ENCODE data around the gene TJP3. TPM values are rescaled to one million over a fixed set of nuclear protein-coding genes. Genes with fewer than 3 reads are reported as not detected.
A peak's percentile ranks its signal among the peaks of the same experiment; 100 is the strongest.

TJP3 gene
- total RNA-seq, 2 donors from 2014 or later: 1.1 TPM; not detected in 1

- Histone ChIP-seq H3K27me3 (no peaks in the 10 kb centered on the region), H3K27ac (peak overlapping the region; percentile 32 to 79), H3K9me3 (peaks cover 0 to 6% of the 10 kb centered on the region in 2 donors), H3K36me3 (peaks cover 12% of the 10 kb centered on the region), H3K4me3 (no peak overlapping the region), H3K4me1 (peaks cover 0 to 32% of the 10 kb centered on the region in 2 donors)
- TF ChIP-seq CTCF (IDR thresholded peaks at IDR 0.05): no peak
- DNase-seq (ENCODE audit: low spot score): no peak
These were observed 24.7 kb upstream of the TJP3 start for GRCh38 chr19:3683405-3684053.

GRCh38 chr19:3684054-3684816, 23.9 kb upstream of the TJP3 start:
- TF ChIP-seq CTCF (IDR thresholded peaks at IDR 0.05): no peak
- Histone ChIP-seq H3K9me3 (peaks cover 0 to 6% of the 10 kb centered on the region in 2 donors), H3K4me1 (peaks cover 0 to 34% of the 10 kb centered on the region in 2 donors), H3K36me3 (peaks cover 12% of the 10 kb centered on the region), H3K27me3 (no peaks in the 10 kb centered on the region), H3K27ac (peak overlapping the region; percentile 32 to 79), H3K4me3 (no peak overlapping the region)
- no peak for DNase-seq (ENCODE audit: low spot score)

GRCh38 chr19:3684817-3685410, 23.3 kb upstream of the TJP3 start:
- peaks cover 0 to 6% of the 10 kb centered on the region in 2 donors for H3K9me3 ChIP-seq
- H3K4me1 ChIP-seq: peaks cover 0 to 34% of the 10 kb centered on the region in 2 donors
- peaks cover 12% of the 10 kb centered on the region for H3K36me3 ChIP-seq
- DNase-seq (ENCODE audit: low spot score): no peak
- no peaks in the 10 kb centered on the region for H3K27me3 ChIP-seq
- TF ChIP-seq CTCF (IDR thresholded peaks at IDR 0.05): no peak
- H3K4me3 ChIP-seq: no peak overlapping the region
- H3K27ac ChIP-seq: peak overlapping the region in 1 of 2 donors; percentile 79

GRCh38 chr19:3687393-3687773, 20.8 kb upstream of the TJP3 start:
- Histone ChIP-seq H3K36me3 (peaks cover 7% of the 10 kb centered on the region), H3K27me3 (no peaks in the 10 kb centered on the region), H3K4me3 (no peak overlapping the region), H3K9me3 (peaks cover 0 to 6% of the 10 kb centered on the region in 2 donors), H3K27ac (no peak overlapping the region), H3K4me1 (peaks cover 0 to 39% of the 10 kb centered on the region in 2 donors)
- TF ChIP-seq CTCF (IDR thresholded peaks at IDR 0.05): no peak
- no peak for DNase-seq (ENCODE audit: low spot score)

GRCh38 chr19:3687774-3688706, 20.1 kb upstream of the TJP3 start:
- DNase-seq (ENCODE audit: low spot score): no peak
- no peak overlapping the region for H3K4me3 ChIP-seq
- H3K36me3 ChIP-seq: peaks cover 7% of the 10 kb centered on the region
- peaks cover 0 to 39% of the 10 kb centered on the region in 2 donors for H3K4me1 ChIP-seq
- H3K27me3 ChIP-seq: no peaks in the 10 kb centered on the region
- TF ChIP-seq CTCF (IDR thresholded peaks at IDR 0.05): no peak
- peak overlapping the region; percentile 11 to 63 for H3K27ac ChIP-seq
- peaks cover 0 to 6% of the 10 kb centered on the region in 2 donors for H3K9me3 ChIP-seq

Measured in right atrium auricular region (tissue), 2 donors.